Frontal cortex (tissue), 4 donors: ENCODE results near the gene MIGA2. TPM values are rescaled to one million over a fixed set of nuclear protein-coding genes. Genes with fewer than 3 reads are reported as not detected.

Source experiments
- DNase-seq, 2 donors: peaks; one replicate each; pipeline ENCODE4 v3.0.0; 2012; ENCODE audit warnings: low spot score in 2 of 2
- FAIRE-seq: peaks from 2 replicates; lab custom pipeline; 2012; peaks lifted over from hg19 to GRCh38; lab: Jason Lieb, UNC
- total RNA-seq: library from RNA; depleted of rRNA; stranded (reverse); fragments of >200 nt; gene quantifications from one replicate; pipeline ENCODE4 v1.2.3, GENCODE V29; 2014
- donor health status: control.
- donor health status: control.
- donor health status: control.

The MIGA2 gene
- total RNA-seq, 1 donor from 2014 or later = 12.6 TPM

DNA sequence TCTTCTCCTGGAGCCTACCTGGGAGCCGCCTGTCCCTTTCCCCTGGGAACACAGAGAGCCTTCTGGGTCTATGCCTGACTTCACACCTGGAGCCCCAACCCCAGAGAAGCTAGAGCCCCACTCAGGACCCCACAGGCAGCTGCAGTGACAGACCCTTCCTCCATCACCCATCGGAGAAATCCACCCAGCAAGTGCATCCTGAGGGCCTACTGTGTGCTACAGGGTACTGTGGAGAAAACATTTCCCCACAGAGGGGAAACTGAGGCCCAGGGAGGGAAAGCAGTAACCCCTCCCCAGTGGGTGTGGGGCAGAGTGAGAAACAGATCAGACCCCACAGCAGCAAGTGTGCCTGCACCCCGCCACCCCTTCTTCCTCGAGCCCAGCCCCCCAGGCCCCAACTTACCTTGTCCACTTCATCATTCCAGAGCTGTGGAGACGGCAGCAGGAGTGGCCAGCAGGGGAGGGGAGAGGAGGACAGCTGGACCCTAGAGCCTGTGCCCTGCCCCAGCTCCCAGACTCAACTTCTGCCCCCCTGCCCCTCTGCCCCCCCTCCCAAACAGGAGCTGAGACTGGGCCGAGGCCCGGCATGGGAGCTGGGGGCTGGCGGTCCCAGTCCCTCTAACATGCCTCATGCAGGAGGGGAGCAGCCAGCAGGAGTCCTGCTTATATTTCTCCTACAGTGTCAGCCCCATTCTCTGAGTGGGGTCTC, 26.0 kb upstream of the MIGA2 start:
- DNase-seq (no peak), FAIRE-seq (no peak)

GRCh38 chr9:129011170-129011569, 25.3 kb upstream of the MIGA2 start:
- FAIRE-seq = no peak
- DNase-seq = no peak

DNA sequence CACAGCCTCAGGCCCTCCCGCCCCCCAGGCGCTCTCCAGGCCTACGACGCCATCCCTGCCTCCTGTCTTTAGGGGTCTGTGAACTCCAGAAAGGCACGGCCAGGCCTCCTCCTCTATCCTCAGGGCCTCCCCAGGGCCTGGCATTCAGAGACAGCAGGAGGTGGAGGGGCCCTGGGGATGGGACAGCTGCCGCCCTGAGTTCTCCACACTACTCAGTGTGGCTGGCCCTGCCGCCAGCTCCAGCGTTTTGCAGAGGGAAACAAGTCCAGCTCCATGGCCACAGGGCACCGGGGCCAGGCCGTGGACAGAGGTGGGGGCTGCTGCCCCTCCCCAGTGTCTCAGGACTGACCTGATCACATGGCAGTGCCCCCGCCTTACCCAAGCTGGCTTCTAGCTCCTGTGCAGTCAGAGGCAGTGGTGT, 24.7 kb upstream of the MIGA2 start:
- DNase-seq (no peak), FAIRE-seq (no peak)

- FAIRE-seq (no peak), DNase-seq (no peak)
Measured at GRCh38 chr9:129012343-129012742, 24.1 kb upstream of the MIGA2 start.

DNA sequence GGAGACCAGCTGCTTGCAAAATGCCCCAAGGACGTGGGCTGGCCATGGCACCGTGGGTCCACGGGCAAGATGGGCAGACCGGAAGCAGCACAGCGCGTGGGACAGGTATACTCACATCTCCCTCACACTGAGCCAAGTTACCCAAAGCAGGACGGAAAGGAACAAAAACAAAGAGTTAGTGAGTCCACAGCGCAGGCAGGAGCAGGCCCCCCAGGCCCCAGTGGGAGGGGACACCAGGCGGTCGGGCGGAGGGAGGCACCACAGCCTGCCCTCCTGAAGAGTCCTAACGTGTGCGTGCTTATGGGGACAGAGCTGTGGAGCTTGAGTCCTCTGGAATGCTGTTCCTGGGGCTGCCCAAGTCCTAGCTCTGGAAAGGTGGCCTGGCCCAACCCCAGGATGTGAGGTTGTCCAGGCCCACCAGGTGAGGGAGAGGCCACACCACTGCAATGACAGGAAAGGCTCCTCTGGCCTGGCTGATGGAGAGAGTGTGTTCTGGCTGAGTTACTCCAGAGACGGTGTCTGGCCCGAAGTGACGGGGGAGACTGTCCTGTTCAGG, 23.5 kb upstream of the MIGA2 start:
- DNase-seq (peak in 1 of 2 donors; percentile 10), FAIRE-seq (no peak)

- FAIRE-seq = no peak
- no peak for DNase-seq
Measured at GRCh38 chr9:129013674-129014073, 22.8 kb upstream of the MIGA2 start.

DNA sequence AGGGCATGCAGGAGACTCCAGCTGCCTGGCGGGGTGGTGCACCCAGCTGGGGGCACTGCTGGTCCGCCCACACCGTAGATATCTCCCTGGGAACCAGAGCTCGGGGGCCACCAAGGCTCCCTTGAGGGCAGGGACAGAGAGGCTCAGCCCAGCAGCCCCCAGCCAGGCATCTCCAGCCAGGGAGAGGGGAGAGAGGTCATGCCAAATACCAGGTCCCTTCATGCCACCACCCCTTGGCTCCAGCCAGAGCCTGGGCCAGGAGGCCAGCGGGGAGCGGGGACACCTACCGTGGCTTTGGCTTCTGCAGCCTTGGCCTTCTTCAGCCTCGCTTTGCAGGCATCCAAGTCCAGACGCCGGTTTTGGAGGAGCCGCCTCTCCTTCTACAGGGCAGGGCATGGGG, 22.3 kb upstream of the MIGA2 start:
- DNase-seq = no peak
- FAIRE-seq = no peak

- DNase-seq = peak in 1 of 2 donors; percentile 12
- FAIRE-seq = no peak
Measured at GRCh38 chr9:129014608-129015007, 21.8 kb upstream of the MIGA2 start.

DNA sequence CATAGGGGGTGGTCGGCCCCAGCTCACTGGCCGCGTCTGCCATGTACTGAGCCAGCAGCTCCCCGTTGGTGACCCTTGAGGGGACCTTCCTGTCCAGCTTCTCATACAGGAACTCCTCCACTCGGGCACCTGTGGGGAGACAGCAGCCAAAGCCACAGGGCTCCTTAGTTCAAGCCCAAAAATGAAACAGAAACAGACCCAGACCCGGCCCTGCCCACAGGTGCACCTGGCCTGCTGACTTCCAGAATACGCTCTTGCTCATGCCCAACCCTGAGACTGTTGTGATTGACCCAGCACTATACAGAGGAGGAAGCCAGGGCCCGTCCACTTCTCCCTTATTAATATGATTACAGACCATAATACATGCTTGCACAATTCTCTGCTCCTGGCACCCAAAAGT, 15.3 kb upstream of the MIGA2 start:
- DNase-seq = no peak
- FAIRE-seq = no peak

- DNase-seq (no peak), FAIRE-seq (no peak)
Measured at GRCh38 chr9:129022037-129022436, 14.4 kb upstream of the MIGA2 start.

GRCh38 chr9:129023036-129023907, 13.2 kb upstream of the MIGA2 start:
- DNase-seq (peak in 1 of 2 donors; percentile 50), FAIRE-seq (no peak)

DNA sequence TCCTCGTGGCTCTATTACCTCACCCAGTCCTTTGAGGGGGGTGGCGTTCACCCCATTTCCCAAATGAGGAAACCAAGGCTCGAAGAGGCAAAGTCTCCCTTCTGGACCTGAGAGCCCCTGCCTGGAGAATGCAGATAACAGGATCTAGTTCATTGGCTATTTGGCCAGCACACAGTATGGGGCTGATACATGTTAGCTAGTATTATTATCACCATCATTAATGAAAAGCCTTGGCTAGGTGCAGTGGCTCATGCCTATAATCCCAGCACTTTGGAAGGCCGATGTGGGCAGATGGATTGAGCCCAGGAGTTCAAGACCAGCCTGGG, 12.6 kb upstream of the MIGA2 start:
- FAIRE-seq (no peak), DNase-seq (no peak)

GRCh38 chr9:129026442-129027223, 9.8 kb upstream of the MIGA2 start:
- no peak for DNase-seq

GRCh38 chr9:129027224-129027684, 9.2 kb upstream of the MIGA2 start:
- DNase-seq = no peak
- no peak for FAIRE-seq

More at GRCh38 chr9:129026442-129027223, 9.8 kb upstream of the MIGA2 start:
- no peak for FAIRE-seq

- FAIRE-seq (no peak), DNase-seq (no peak)
Measured at GRCh38 chr9:129027685-129028191, 8.7 kb upstream of the MIGA2 start.

GRCh38 chr9:129028192-129028966, 8.0 kb upstream of the MIGA2 start, which contains the start of gene SH3GLB2:
Gene SH3GLB2 (minus strand): TSS chr9:129028331. CDS start chr9:129028154, 177 bp downstream.
- FAIRE-seq (no peak), DNase-seq (peak; percentile 98 to 99)

DNA sequence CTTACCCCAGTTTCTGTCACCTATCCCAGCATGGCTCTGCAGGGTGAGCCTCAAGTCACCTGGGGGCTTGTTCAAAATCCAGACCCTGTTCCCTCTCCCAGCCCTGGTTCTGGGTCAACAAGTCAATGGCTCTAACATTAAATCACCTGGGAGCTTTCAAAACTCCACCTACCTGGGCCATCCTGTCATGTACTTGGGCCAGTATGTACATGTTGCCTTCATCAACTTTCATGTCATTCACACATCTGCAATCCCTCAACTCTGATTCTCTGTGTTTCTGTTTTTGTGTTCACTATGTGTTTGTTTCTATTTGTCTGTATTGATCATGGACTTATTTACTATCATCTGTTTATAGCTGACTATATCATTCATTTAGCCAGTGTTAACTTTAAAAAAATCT, 6.2 kb upstream of the MIGA2 start:
- FAIRE-seq (no peak), DNase-seq (no peak)

DNA sequence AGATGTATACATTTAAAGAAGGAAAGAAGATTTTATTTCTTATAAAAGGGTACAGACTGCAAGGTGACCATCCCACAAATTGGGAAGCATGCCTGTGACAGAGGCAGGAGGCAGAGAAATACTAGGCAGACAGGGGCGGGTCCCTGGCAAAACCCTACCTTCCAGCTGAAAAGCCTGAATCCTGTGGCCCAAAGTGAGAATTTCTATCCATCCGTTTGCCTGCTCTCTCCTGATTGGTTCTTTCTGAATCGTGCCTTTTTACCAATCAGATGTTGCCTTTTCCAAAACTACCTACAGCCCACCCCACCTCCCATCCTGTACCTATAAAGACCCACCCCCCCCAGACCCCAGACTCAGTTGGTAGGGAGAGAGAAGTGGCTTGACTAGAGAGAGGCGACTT, 4.9 kb upstream of the MIGA2 start:
- FAIRE-seq = no peak
- no peak for DNase-seq

DNA sequence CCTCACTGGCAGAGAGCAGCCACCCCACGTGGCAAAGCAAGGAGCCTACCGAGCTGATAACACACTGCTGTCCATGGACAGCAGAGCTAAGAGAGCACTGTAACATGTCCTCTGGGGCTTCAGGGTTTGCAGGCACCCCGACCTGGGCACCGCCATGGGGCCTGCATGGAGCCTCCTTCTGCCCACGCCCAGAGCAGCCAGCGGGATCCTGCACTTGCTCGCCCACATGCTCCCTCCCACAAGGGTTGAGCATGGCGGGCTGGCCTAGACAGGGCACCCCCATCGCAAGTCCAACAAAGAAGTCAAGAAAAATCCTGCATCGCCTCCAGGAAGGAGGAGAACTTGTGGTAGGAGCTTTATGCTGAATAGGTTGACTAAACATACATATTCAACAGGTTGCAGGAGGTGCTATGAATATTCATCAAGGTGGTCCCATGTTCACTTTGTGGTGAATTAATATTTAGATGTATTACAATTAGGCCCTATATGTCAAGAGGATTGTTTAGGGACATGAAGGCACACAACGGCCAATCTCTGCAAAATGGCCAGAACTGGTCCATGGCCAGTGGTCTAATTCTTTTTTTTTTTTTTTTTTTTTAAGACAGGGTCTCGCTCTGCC, 3.8 kb upstream of the MIGA2 start:
- FAIRE-seq = no peak
- no peak for DNase-seq
